Type B pancreatic cell (in vitro differentiated cells): ENCODE results near the gene FAM131A. TPM values are rescaled to one million over a fixed set of nuclear protein-coding genes. Genes with fewer than 3 reads are reported as not detected.
A peak's percentile ranks its signal among the peaks of the same experiment; 100 is the strongest.
"Not testable (repeated sequence)": the region's sequence is repeated elsewhere in the genome, so short reads cannot be mapped to it uniquely, and the experiment has no call there.

Experiments used
- DNase-seq: peaks from one replicate; pipeline ENCODE4 v3.0.0; 2021; ENCODE audit warnings: mixed read lengths; ENCODE audit not compliant: unreplicated experiment; ENCODE audit errors: extremely low spot score
- H3K27ac Mint-ChIP-seq: 2 replicates; pipeline ENCODE4 v1.8.0; 2021; ENCODE audit warnings: mild to moderate bottlenecking, mixed read lengths
- H3K27me3 Mint-ChIP-seq: 2 replicates; pipeline ENCODE4 v1.8.0; 2021; ENCODE audit warnings: mixed read lengths
- H3K36me3 Mint-ChIP-seq: 2 replicates; pipeline ENCODE4 v1.8.0; 2021; ENCODE audit warnings: mixed read lengths
- H3K4me1 Mint-ChIP-seq: one replicate; pipeline ENCODE4 v1.8.0; 2021; ENCODE audit warnings: mixed read lengths; ENCODE audit not compliant: unreplicated experiment
- H3K4me3 Mint-ChIP-seq: 2 replicates; pipeline ENCODE4 v1.8.0; 2021; ENCODE audit warnings: mild to moderate bottlenecking, mixed read lengths
- H3K9me3 Mint-ChIP-seq: 2 replicates; pipeline ENCODE4 v1.8.0; 2021; ENCODE audit warnings: mixed read lengths
- total RNA-seq: library from RNA; stranded (reverse); gene quantifications from 2 replicates; pipeline ENCODE4 v1.2.1, GENCODE V29; 2021; ENCODE audit warnings: low replicate concordance
- TF ChIP-seq, protein P1 (sequence below): fragments of 200-600 bp; sonication (generic); conservative IDR thresholded peaks from 2 replicates; pipeline ENCODE4 v1.5.0; 2021; ENCODE audit warnings: antibody characterized with exemption, mild to moderate bottlenecking

FAM131A gene
- total RNA-seq, 1 donor from 2014 or later: 18.3 TPM

DNA sequence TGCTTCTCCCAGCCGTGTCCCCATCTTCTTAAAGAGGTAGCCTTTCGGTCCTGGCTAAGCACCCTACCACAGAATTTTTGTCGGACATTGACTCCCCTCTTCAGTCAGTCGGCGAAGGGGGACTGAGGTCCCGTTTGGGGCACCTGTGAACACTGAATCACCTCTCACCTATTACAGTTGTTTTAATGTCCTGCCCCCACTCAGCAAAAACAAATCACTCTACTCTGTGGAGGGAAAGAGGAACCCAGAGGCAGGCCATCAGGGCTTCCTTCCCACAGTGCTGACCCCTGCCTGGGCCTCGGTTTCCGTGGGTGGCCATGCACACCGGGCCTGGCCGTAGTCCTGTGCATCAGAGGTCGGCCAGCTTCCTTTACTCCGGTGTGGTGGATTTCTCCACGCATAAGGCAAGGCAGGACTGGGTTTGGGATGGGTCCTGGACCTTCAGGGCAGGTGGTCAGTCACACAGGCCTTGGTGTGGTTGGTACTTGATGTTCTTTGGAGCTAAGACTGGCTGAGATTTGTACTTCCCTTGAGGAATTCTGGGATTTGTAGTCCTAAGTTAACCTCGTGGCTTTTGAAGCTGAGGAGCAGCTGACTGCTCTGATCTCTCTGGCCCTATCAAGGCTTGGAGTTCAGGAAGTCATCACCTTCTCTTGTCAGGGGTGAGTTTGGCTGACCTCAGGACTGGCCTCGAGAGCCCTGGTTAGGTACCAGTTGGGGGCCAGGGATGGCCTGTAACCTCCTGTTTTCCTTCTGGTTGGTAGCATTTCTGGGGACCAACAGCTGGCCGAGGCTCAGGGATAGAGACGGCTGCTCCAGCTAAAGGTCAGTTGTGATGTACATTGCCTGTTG lies 627 bp upstream of the FAM131A start:
- TF ChIP-seq, protein P1, sequence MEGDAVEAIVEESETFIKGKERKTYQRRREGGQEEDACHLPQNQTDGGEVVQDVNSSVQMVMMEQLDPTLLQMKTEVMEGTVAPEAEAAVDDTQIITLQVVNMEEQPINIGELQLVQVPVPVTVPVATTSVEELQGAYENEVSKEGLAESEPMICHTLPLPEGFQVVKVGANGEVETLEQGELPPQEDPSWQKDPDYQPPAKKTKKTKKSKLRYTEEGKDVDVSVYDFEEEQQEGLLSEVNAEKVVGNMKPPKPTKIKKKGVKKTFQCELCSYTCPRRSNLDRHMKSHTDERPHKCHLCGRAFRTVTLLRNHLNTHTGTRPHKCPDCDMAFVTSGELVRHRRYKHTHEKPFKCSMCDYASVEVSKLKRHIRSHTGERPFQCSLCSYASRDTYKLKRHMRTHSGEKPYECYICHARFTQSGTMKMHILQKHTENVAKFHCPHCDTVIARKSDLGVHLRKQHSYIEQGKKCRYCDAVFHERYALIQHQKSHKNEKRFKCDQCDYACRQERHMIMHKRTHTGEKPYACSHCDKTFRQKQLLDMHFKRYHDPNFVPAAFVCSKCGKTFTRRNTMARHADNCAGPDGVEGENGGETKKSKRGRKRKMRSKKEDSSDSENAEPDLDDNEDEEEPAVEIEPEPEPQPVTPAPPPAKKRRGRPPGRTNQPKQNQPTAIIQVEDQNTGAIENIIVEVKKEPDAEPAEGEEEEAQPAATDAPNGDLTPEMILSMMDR: no peak
- Mint-ChIP-seq H3K27ac (peak overlapping the region; percentile 98), H3K4me1 (peaks cover 29% of the 10 kb centered on the region), H3K36me3 (peaks cover 24% of the 10 kb centered on the region), H3K9me3 (no peaks in the 10 kb centered on the region), H3K4me3 (peak overlapping the region; percentile 91), H3K27me3 (no peaks in the 10 kb centered on the region)
- no peak for DNase-seq

DNA sequence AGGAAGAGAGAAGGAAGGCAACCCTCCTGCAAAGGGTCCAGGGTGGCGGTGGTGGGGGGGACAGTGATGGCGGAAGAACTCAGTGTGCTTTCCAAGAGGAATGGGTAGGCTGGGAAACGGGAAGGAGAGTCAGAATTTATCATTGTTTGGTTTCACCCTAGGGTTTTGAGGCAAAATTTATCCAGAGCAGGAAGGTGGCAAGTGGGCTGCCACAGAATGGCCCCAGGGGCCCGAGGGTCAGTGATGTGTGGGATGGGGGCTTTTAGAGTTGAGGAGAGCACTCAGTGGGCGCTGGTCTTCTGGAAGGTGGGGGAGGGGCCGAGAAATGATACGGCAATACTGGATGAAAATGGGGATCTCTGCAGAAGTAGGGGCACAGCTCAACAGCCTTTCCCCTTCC lies 581 bp downstream of the FAM131A start:
- Mint-ChIP-seq H3K27me3 (no peaks in the 10 kb centered on the region), H3K27ac (peak overlapping the region; percentile 98)
- TF ChIP-seq, protein P1: no peak

DNA sequence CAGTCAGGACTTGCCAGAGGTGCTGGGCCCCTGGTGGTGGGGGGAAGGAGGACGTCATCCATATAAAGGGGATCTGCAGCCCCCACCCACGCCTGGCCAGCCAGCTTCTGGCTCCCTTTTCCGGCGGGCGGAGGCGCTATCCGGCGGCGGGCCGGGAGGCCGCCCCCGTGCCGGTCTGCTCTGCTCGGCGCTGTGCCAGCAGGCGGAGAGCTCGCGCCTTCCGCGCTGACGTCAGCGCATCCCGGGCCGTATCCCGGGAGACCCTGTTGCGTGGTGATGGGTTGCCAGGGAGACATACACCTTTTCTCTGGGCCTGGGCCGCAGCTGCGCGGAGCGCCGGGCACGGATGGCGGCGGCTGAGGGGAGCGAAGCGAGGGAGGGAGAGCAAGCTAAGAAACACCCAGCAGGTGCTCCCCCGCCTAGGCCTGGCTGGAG lies 1.1 kb downstream of the FAM131A start:
- peak overlapping the region; percentile 98 for H3K27ac Mint-ChIP-seq
- peaks cover 18% of the 10 kb centered on the region for H3K36me3 Mint-ChIP-seq
- H3K4me3 Mint-ChIP-seq: peak overlapping the region; percentile 91
- no peaks in the 10 kb centered on the region for H3K27me3 Mint-ChIP-seq
- DNase-seq: peak; percentile 82
- TF ChIP-seq, protein P1: peak; percentile 41
- H3K9me3 Mint-ChIP-seq: no peaks in the 10 kb centered on the region
- peaks cover 37% of the 10 kb centered on the region for H3K4me1 Mint-ChIP-seq

More for the DNA sequence above, 581 bp downstream of the FAM131A start:
- peaks cover 33% of the 10 kb centered on the region for H3K4me1 Mint-ChIP-seq
- H3K9me3 Mint-ChIP-seq: no peaks in the 10 kb centered on the region
- H3K36me3 Mint-ChIP-seq: peaks cover 19% of the 10 kb centered on the region
- peak overlapping the region; percentile 91 for H3K4me3 Mint-ChIP-seq
- DNase-seq: no peak

DNA sequence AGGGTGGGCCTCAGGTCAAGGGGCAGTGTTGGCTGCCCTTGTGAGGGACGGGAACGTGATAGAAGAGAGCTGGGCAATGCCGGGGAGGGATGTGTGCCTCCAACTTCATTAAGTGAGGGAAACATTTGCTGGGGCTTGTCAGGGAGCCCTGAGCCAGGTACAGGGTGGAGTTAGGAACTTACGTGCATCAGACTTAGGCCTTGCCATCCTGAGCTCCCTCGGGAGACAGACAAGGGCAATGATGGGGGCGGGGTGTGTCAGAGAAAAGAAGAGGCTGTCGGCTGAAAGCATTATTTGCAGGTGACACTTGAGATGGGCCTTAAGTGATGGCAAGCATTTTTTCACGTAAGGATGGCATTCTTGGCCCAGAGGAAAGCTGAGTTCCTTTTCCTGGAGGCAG lies 1.6 kb downstream of the FAM131A start:
- TF ChIP-seq, protein P1: no peak
- peak overlapping the region; percentile 88 for H3K27ac Mint-ChIP-seq
- peaks cover 17% of the 10 kb centered on the region for H3K36me3 Mint-ChIP-seq
- no peaks in the 10 kb centered on the region for H3K27me3 Mint-ChIP-seq
- peak overlapping the region; percentile 79 for H3K4me3 Mint-ChIP-seq
- peaks cover 37% of the 10 kb centered on the region for H3K4me1 Mint-ChIP-seq
- H3K9me3 Mint-ChIP-seq: no peaks in the 10 kb centered on the region
- DNase-seq: no peak

DNA sequence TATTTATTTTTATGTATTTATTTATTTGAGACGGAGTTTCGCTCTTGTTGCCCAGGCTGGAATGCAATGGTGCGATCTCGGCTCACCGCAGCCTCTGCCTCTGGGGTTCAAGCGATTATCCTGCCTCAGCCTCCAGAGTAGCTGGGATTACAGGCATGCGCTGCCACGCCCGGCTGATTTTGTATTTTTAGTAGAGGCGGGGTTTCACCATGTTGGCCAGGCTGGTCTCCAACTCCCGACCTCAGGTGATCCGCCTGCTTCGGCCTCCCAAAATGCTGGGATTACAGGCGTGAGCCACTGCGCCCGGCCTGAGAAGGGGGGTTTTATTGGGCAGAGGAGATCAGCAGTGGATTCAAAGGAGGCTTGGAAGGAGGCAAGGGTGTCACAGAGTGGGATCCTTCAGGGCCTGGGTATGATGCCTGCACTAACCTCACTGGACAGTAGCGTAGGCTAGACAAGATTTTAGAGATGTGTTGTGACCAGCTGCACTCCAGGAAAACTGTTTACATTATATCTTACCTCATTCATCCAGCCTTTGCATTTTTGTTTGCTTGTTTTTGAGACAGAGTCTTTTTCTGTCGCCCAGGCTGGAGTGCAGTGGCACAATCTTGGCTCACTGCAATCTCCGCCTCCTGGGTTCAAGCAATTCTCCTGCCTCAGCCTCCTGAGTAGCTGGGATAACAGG lies 2.2 kb downstream of the FAM131A start:
- not testable (repeated sequence) for DNase-seq, H3K9me3 Mint-ChIP-seq, H3K27me3 Mint-ChIP-seq, H3K4me3 Mint-ChIP-seq
- peak overlapping the region; percentile 88 for H3K27ac Mint-ChIP-seq
- H3K36me3 Mint-ChIP-seq: peaks cover 14% of the 10 kb centered on the region
- H3K4me1 Mint-ChIP-seq: peaks cover 37% of the 10 kb centered on the region

DNA sequence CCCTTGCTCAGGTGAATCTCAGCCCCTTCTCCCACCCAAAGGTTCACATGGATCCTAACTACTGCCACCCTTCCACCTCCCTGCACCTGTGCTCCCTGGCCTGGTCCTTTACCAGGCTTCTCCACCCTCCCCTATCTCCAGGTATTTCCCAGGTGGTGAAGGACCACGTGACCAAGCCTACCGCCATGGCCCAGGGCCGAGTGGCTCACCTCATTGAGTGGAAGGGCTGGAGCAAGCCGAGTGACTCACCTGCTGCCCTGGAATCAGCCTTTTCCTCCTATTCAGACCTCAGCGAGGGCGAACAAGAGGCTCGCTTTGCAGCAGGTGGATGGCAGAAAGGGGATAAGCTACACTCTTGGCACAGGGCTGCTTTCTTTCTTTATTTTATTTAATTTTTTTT lies 4.5 kb downstream of the FAM131A start:
- no peak for DNase-seq
- TF ChIP-seq, protein P1: no peak
- H3K9me3 Mint-ChIP-seq: no peaks in the 10 kb centered on the region
- H3K36me3 Mint-ChIP-seq: peaks cover 19% of the 10 kb centered on the region
- no peaks in the 10 kb centered on the region for H3K27me3 Mint-ChIP-seq
- H3K4me3 Mint-ChIP-seq: no peak overlapping the region
- H3K4me1 Mint-ChIP-seq: peaks cover 40% of the 10 kb centered on the region
- H3K27ac Mint-ChIP-seq: no peak overlapping the region
